Left ventricle myocardium inferior (tissue), 1 donor: ENCODE measurements around the gene TOMM40L. TPM values are rescaled to one million over a fixed set of nuclear protein-coding genes. Genes with fewer than 3 reads are reported as not detected.

Source experiments
- DNase-seq: peaks from one replicate; pipeline ENCODE4 v3.0.0-alpha.2; 2020
- H3K27ac ChIP-seq: fragments of 200-600 bp; replicated peaks from 2 replicates; pipeline ENCODE4 v1.8.0; 2021
- H3K27me3 ChIP-seq: fragments of 200-600 bp; 2 replicates; pipeline ENCODE4 v1.8.0; 2021; ENCODE audit warnings: low read depth
- H3K36me3 ChIP-seq: fragments of 200-600 bp; 2 replicates; pipeline ENCODE4 v1.8.0; 2021
- H3K4me1 ChIP-seq: fragments of 200-600 bp; 2 replicates; pipeline ENCODE4 v1.8.0; 2021
- H3K4me3 ChIP-seq: fragments of 200-600 bp; 2 replicates; pipeline ENCODE4 v1.8.0; 2021; ENCODE audit warnings: mild to moderate bottlenecking, moderate library complexity
- H3K9me3 ChIP-seq: fragments of 200-600 bp; replicated peaks from 2 replicates; pipeline ENCODE4 v1.8.0; 2021
- CTCF ChIP-seq: fragments of 200-600 bp; IDR thresholded peaks from 2 replicates; pipeline ENCODE4 v1.8.0; 2021; ENCODE audit warnings: antibody characterized with exemption, mild to moderate bottlenecking, borderline replicate concordance
- intact Hi-C: fragments of 100-400 bp; cut with micrococcal nuclease; formaldehyde crosslinking; loops from one replicate; pipeline ENCODE4 v1.11.0; 2022
- total RNA-seq: library from RNA; stranded (reverse); fragmentation: NEBNext Ultra II Directional; extraction: Animal tissue kit (Norgen Biotek cat#: 25700); gene quantifications from one replicate; pipeline ENCODE4 v1.2.1, GENCODE V29; 2021
- donor health status: DM: no; HTN: yes; CAD: no; lungs with severe emphysema.

Gene TOMM40L
- total RNA-seq, 1 donor from 2014 or later = 39.3 TPM

DNA sequence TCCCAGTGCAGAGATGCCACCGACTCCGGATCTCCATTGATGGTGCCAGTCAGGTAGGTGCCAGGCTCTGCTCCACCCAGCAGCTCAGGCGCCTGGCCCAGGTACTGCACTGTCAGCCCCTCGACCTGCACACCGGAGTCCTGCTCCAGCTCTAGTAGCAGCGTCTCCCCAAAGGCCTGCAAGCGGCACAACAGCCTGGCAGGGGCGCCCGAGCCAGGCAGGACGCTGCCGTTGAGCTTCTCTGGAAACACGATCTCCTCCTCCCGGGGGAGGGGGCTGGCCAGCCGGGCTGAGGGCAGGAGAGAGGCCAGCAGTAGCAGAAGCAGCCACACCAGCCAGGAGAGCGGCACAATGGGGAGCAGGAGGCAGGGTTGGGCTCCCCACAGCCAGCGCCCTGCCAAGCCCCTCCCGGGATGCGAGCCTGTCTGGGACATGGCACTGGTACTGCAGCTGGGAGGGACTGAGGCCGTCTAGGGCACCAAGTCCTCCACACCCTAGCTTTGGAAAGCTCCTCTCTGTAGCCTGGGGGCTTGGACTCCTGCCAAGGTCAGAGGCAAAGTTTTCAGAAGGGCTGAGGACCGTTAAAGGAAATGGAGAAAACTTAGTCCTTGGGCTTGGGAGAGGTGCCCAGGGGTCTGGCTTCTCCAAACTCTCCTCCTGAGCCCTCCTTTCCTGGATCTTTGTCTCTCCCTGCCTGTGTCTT is 27.5 kb upstream of the TOMM40L start:
- intact Hi-C loops = no loop called here
- peak overlapping the region; percentile 99 for H3K27ac ChIP-seq

GRCh38 chr1:161198897-161199431 is 26.9 kb upstream of the TOMM40L start, which contains the start of gene ADAMTS4:
Gene ADAMTS4, minus strand, starts transcription at chr1:161199054. Its CDS starts 427 bp downstream, at chr1:161198627.
- no peak for TF ChIP-seq CTCF
- intact Hi-C loops = no loop called here
- peak; percentile 73 for DNase-seq
- peak within 1 kb of the TSS; percentile 99 for H3K27ac ChIP-seq
- peaks cover 17% of the 10 kb centered on the region for H3K36me3 ChIP-seq
- H3K4me1 ChIP-seq = peaks cover 96% of the 10 kb centered on the region
- H3K27me3 ChIP-seq = no peaks in the 10 kb centered on the region
- no peaks in the 10 kb centered on the region for H3K9me3 ChIP-seq
- H3K4me3 ChIP-seq = peak within 1 kb of the TSS; percentile 67

More for the DNA sequence above, 27.5 kb upstream of the TOMM40L start:
- peak overlapping the region; percentile 67 for H3K4me3 ChIP-seq
- H3K27me3 ChIP-seq = no peaks in the 10 kb centered on the region
- H3K9me3 ChIP-seq = no peaks in the 10 kb centered on the region
- DNase-seq = peak; percentile 34
- no peak for TF ChIP-seq CTCF
- H3K36me3 ChIP-seq = peaks cover 14% of the 10 kb centered on the region
- H3K4me1 ChIP-seq = peaks cover 96% of the 10 kb centered on the region

DNA sequence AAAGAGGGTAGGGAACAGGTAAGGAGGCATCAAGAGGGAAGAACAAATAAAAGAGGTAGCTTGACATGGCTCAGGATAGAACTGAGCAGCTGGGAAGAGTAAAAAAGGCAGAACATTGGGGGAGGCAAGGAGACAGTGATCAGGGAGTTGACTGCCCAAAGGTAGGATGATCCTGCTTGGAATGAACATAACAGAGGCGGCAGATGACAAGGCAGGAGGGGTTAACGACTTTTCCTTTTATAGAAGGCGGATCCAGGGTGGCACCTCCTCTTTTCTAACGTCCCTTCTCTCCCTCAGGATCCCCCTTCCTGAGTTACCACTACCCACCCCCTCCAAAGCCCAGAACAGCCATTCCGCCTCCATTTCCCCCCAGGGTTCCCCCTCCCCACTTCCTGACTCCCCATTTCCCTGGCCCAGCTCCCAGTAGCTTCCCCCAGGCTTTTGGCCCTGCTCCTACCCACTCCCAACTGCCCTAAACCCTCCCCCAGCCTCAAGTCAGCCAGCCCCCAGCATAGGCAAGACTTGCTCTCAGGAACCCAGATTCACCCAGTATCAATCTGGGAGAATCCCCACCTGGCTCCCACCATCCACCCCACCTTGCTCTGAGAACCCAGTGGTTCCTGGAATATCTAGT is 26.2 kb upstream of the TOMM40L start:
- intact Hi-C loops = no loop called here
- Histone ChIP-seq H3K27me3 (no peaks in the 10 kb centered on the region), H3K4me1 (peaks cover 96% of the 10 kb centered on the region)

DNA sequence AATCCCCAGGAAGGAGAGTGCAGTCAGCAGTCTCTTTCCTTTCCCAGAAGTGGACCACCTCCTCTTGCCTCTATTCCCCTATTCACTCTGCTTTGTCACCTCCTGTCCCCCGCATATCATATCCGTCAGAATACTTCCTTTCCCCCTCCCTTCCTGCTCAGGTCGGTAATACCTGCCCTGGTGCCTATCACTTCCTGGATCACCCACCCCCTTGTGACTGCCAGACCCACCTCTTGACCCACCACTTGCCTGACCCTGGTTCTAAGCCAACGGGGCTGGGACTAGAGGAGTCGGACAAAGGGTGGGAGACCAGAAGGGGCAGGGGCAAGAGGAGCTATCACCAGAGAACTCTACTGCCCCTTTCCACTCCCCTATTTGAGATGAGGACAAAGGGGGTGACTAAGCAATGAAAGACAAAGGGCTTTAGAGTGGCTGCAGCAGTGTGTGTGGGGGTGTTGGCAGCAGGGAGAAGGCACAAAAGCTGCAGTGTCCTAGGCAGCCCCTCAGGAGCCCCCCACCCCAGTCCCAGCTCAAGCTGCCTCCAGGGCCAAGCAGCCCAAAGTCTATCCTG is 25.4 kb upstream of the TOMM40L start:
- intact Hi-C loops = no loop called here
- H3K27me3 ChIP-seq = no peaks in the 10 kb centered on the region
- TF ChIP-seq CTCF = no peak
- no peak for DNase-seq
- H3K4me1 ChIP-seq = peaks cover 96% of the 10 kb centered on the region
- H3K9me3 ChIP-seq = no peaks in the 10 kb centered on the region
- peak overlapping the region; percentile 99 for H3K27ac ChIP-seq
- peak overlapping the region; percentile 86 for H3K4me3 ChIP-seq
- H3K36me3 ChIP-seq = peaks cover 26% of the 10 kb centered on the region

More for the DNA sequence above, 26.2 kb upstream of the TOMM40L start:
- no peak for TF ChIP-seq CTCF
- Histone ChIP-seq H3K36me3 (peaks cover 22% of the 10 kb centered on the region), H3K27ac (peak overlapping the region; percentile 99), H3K4me3 (peak overlapping the region; percentile 67), H3K9me3 (no peaks in the 10 kb centered on the region)
- DNase-seq = no peak

DNA sequence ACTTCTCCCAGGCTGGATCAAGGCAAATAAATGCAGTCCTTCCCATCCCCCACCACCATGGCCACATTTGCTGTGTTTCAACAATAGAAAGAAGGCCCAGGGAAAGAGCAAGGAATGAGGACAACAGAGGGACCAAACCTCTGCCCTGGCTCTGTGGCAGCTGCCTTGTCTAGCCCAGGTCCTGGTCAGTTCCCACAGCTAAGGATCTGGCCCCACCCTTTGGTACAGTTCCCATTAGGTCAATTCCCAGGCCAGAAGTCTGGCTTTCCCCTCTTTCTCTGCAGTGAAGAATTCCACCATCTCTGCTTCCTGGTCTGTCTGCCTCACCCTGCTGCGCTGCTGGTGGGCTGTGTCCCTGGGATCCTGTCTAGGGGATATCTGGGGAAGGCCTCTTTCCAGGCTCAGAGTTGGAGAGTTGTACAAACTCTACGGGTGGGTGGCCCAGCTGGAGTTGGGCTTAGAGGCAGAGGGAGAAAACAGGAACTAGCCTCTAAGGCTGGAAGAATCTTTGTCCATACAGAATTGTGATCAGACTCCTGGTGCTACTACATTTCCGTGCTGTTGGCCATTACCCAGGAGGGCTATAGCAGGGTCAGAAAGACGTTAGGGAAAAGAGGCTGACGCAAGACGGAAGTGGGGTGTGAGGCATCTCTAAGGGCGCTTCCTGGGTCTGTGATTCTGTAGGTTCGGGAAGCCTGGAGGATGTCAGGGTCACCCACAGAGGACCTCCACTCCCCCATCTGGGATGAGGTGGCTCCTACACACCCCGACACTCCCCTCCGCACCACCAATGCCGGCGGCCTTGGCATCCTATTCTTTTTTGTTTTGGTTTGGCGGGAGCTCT is 24.6 kb upstream of the TOMM40L start:
- peak overlapping the region; percentile 99 for H3K27ac ChIP-seq
- peak; percentile 56 for DNase-seq
- intact Hi-C loops = no loop called here
- no peaks in the 10 kb centered on the region for H3K27me3 ChIP-seq
- no peaks in the 10 kb centered on the region for H3K9me3 ChIP-seq
- peaks cover 96% of the 10 kb centered on the region for H3K4me1 ChIP-seq
- peaks cover 30% of the 10 kb centered on the region for H3K36me3 ChIP-seq
- peak overlapping the region; percentile 86 for H3K4me3 ChIP-seq
- TF ChIP-seq CTCF = no peak
